ENCODE data around the gene ZNF425.

ZNF425 gene

DNA sequence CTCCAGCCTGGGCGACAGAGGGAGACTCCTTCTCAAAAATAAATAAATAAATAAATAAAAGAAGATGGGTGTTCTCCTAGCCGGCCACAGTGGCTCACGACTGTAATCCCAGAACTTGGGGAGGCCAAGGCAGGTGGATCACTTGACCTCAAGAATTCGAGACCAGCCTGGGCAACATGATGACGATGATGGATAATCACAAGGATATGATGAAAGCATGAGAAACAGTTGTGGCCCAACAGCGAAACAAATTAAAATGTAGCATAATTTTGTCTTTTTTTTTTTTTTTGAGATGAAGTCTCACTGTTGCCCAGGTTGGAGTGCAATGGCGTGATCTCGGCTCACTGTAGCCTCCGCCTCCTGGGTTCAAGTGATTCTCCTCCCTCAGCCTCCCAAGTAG lies 48.5 kb downstream of the ZNF425 start:
- TF ChIP-seq, protein P1, sequence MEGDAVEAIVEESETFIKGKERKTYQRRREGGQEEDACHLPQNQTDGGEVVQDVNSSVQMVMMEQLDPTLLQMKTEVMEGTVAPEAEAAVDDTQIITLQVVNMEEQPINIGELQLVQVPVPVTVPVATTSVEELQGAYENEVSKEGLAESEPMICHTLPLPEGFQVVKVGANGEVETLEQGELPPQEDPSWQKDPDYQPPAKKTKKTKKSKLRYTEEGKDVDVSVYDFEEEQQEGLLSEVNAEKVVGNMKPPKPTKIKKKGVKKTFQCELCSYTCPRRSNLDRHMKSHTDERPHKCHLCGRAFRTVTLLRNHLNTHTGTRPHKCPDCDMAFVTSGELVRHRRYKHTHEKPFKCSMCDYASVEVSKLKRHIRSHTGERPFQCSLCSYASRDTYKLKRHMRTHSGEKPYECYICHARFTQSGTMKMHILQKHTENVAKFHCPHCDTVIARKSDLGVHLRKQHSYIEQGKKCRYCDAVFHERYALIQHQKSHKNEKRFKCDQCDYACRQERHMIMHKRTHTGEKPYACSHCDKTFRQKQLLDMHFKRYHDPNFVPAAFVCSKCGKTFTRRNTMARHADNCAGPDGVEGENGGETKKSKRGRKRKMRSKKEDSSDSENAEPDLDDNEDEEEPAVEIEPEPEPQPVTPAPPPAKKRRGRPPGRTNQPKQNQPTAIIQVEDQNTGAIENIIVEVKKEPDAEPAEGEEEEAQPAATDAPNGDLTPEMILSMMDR (IDR thresholded peaks at IDR 0.05; ENCODE audit: control insufficient read depth, insufficient read depth, low read depth, low read length, missing control alignments) = no peak
- no peak overlapping the region for H3K4me3 ChIP-seq (ENCODE audit: control insufficient read depth, low read depth, low read length)
- no peak for DNase-seq (ENCODE audit: low read depth)

DNA sequence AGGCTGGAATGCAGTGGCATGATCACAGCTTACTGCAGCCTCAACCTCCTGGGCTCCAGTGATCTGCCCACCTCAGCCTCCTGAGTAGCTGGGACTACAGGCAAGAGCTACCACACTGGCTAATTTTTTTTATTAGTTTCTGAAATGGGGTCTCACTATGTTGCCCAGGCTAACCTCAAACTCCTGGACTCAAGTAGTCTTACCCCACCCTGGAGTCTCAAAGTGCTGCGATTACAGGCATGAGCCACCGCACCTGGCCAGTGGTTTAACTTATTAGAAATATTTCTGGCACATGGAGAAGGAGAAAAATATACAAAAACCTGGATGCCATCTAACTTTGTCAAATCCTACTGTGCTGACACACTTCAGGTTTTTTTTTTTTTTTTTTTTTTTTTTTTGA lies 50.8 kb downstream of the ZNF425 start:
- TF ChIP-seq, protein P1 (IDR thresholded peaks at IDR 0.05; ENCODE audit: control insufficient read depth, insufficient read depth, low read depth, low read length, missing control alignments) = no peak
- no peak for DNase-seq (ENCODE audit: low read depth)

DNA sequence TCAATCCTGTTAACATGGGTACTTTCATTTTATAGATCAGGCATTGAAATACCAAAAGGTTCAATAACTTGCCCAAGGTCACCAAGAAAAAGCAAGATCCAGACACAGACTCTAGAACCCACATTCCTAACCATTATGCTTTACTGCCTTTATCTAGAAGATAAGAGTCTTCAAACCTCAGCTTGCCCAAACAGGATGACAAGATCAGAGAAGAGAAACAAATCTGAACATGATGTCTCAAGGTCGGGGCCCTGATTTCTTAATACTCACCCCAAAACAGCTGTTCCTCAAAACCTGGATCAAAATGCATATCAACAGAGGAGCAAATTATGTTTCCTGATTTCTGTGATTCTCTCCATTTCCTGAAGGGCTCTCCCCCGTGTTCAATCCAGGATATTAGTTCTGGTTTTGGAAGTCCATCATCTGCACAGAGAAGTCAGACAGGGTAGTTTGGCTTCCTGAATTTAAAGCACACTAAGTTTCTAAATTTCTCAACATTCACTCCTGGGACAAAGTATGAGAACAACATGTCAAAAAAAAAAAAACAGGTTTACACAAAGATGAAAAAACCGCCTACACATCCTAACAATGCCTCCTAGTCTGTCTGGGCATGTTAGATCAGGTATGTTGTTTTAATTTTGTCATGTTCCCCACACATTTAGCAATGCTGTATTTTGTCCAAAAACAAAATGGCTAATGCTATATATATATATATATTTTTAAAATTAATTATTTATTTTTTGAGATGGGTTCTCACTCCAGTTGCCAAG lies 51.8 kb downstream of the ZNF425 start:
- DNase-seq (ENCODE audit: low read depth) = no peak
- H3K4me3 ChIP-seq (ENCODE audit: control insufficient read depth, low read depth, low read length) = no peak overlapping the region
- TF ChIP-seq, protein P1 (IDR thresholded peaks at IDR 0.05; ENCODE audit: control insufficient read depth, insufficient read depth, low read depth, low read length, missing control alignments) = no peak

More for the DNA sequence above, 50.8 kb downstream of the ZNF425 start:
- no peak overlapping the region for H3K4me3 ChIP-seq (ENCODE audit: control insufficient read depth, low read depth, low read length)

DNA sequence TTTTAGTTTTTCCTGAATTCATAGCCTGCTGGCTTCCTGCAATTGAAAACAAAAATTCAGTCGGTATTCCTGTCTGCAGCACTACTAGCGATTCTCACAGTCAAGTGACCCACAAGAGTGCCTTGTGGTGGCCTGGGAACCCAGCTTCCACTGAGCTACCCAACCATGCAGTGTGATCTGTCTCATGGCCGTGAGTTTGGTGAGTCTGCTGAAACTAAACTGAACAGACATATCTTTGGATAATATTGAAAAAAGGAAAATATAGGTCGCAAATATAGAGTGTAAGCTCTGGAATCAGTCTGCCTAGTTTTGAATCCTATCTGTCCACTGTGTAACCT lies 53.7 kb downstream of the ZNF425 start:
- DNase-seq (ENCODE audit: low read depth) = no peak
- no peak overlapping the region for H3K4me3 ChIP-seq (ENCODE audit: control insufficient read depth, low read depth, low read length)
- TF ChIP-seq, protein P1 (IDR thresholded peaks at IDR 0.05; ENCODE audit: control insufficient read depth, insufficient read depth, low read depth, low read length, missing control alignments) = no peak

DNA sequence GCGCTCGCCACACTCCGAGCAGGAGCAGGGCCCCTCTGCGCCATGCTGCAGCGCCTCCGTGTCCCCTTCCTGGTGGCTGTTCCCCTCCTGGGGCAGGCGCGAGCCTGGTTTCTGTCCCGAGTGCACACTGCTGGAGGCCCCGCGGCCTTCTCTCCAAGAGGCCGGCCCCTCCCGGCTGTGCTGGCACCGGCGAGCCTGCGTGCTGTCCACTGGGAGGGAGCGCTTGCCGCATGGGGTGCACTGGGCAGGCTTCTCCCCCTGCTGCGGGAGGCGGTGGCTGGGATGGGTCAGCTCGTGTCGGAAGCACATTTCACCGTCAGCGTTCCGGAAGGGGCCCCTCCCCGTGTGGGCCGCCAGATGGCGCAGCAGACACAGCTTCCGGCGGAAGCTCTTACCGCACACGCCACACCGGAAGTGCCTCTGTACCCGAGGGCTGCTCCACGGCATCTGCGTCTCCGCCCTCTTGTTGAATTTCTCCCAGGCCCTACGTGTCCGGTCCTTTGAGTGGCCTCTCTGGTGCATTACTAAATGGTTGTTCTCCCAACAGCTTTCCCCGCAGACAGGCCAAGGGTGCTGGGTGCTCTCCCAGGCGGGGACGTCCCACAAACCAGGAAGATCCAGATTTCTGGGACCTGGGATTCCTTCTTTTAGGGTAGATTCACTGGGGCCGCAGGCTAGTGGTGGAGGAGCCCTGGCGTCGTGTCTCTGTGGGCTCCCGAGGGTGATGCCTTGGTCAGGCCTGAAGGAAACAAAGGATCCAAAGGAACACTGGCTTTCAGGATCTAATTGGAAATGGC lies 54.3 kb downstream of the ZNF425 start:
- DNase-seq (ENCODE audit: low read depth) = no peak
- no peak overlapping the region for H3K4me3 ChIP-seq (ENCODE audit: control insufficient read depth, low read depth, low read length)

DNA sequence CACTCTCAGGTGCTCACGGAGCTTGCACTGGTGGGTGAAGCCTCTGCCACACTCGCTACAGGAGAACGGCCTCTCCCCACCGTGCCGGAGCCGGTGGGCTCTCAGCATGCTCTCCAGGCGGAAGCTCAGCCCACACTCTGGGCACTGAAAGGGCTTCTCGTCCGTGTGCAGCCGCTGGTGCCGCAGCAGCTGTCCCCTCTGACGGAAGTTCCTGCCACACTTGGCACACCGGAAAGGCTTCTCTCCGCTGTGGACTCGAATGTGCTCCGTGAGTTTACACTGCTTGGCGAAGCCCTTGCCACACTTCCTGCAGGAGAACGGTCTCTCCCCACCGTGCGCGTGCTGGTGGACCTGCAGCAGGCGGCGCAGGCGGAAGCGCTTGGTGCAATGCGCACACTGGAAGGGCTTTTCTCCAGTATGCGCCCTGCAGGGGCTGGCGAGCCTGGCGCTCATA lies 54.9 kb downstream of the ZNF425 start:
- DNase-seq (ENCODE audit: low read depth) = no peak
- no peak overlapping the region for H3K4me3 ChIP-seq (ENCODE audit: control insufficient read depth, low read depth, low read length)
- TF ChIP-seq, protein P1 (IDR thresholded peaks at IDR 0.05; ENCODE audit: control insufficient read depth, insufficient read depth, low read depth, low read length, missing control alignments) = no peak

More for the DNA sequence above, 54.3 kb downstream of the ZNF425 start:
- TF ChIP-seq, protein P1 (IDR thresholded peaks at IDR 0.05; ENCODE audit: control insufficient read depth, insufficient read depth, low read depth, low read length, missing control alignments) = no peak

Data from AG09309 (cell line).